Endothelial cell of umbilical vein (primary cell): ENCODE results near the gene CHN1.

Experiments
- CTCF ChIP-seq, 2 donors: IDR thresholded peaks; 1 replicate in 1 of 2; 2 replicates in 1 of 2; pipeline ENCODE4 v1.5.1; 2011; ENCODE audit warnings: low read length in 2 of 2, mild to moderate bottlenecking in 2 of 2, moderate library complexity in 2 of 2, control low read depth in 1 of 2, inconsistent platforms in 1 of 2, low read depth in 1 of 2; ENCODE audit not compliant: insufficient read depth in 1 of 2; ENCODE audit errors: extremely low read depth in 1 of 2
- EZH2 ChIP-seq: IDR thresholded peaks from 2 replicates; pipeline ENCODE4 v1.6.1; 2012; ENCODE audit warnings: borderline replicate concordance, low read depth, mild to moderate bottlenecking, moderate library complexity, low read length, inconsistent platforms; ENCODE audit not compliant: severe bottlenecking
- FOS ChIP-seq: IDR thresholded peaks from 2 replicates; pipeline ENCODE4 v1.6.1; 2011; ENCODE audit warnings: mild to moderate bottlenecking, low read length, moderate library complexity, borderline replicate concordance; ENCODE audit not compliant: insufficient read depth
- GATA2 ChIP-seq: IDR thresholded peaks from 2 replicates; pipeline ENCODE4 v1.7.0; 2011; ENCODE audit warnings: low read depth, mild to moderate bottlenecking, moderate library complexity, mixed read lengths, low read length; ENCODE audit not compliant: insufficient read length, insufficient read depth
- JUN ChIP-seq: IDR thresholded peaks from 2 replicates; pipeline ENCODE4 v1.6.1; 2011; ENCODE audit warnings: borderline replicate concordance, low read depth; ENCODE audit not compliant: insufficient read length, insufficient read depth
- MYC ChIP-seq: IDR thresholded peaks from one replicate; pipeline ENCODE4 v1.6.1; 2011; ENCODE audit warnings: mild to moderate bottlenecking, low read depth, low read length
- POLR2A ChIP-seq: IDR thresholded peaks from 2 replicates; pipeline ENCODE4 v1.6.1; 2012; ENCODE audit warnings: low read depth, mild to moderate bottlenecking, control low read depth, low read length
- POLR2AphosphoS5 ChIP-seq: IDR thresholded peaks from 2 replicates; pipeline ENCODE4 v1.6.1; 2012; ENCODE audit warnings: low read depth, mild to moderate bottlenecking, control low read depth, low read length, moderate library complexity; ENCODE audit not compliant: insufficient read depth

GRCh38 chr2:174753038-174753633 lies 252.0 kb downstream of the CHN1 start:
- no peak for TF ChIP-seq CTCF (IDR thresholded peaks at IDR 0.05; ENCODE audit: extremely low read depth in 1 of 2, insufficient read depth in 1 of 2, low read depth in 1 of 2, low read length in 2 of 2)
- no peak for TF ChIP-seq EZH2
- TF ChIP-seq POLR2AphosphoS5, result no peak
- no peak for TF ChIP-seq POLR2A
- TF ChIP-seq MYC, result no peak
- no peak for TF ChIP-seq FOS
- TF ChIP-seq JUN, result no peak
- no peak for TF ChIP-seq GATA2
